K562 (cell line): Measurements from ENCODE around the gene MITF. TPM values are rescaled to one million over a fixed set of nuclear protein-coding genes. Genes with fewer than 3 reads are reported as not detected.

Source experiments
- AFF4 ChIP-seq: sonication (generic); formaldehyde crosslinking; IDR thresholded peaks from 2 replicates; pipeline ENCODE4 v1.8.0; 2023; ENCODE audit warnings: mild to moderate bottlenecking, missing genetic modification reagents
- ASH1L ChIP-seq: fragments of 450-650 bp; IDR thresholded peaks from 2 replicates; pipeline ENCODE4 v1.6.1; 2018; ENCODE audit warnings: borderline replicate concordance, mild to moderate bottlenecking, low read depth; ENCODE audit not compliant: partially characterized antibody
- ATF6 ChIP-seq: sonication (generic); formaldehyde crosslinking; IDR thresholded peaks from 2 replicates; pipeline ENCODE4 v1.4.0; 2020; ENCODE audit warnings: mild to moderate bottlenecking, missing genetic modification reagents
- CHD7 ChIP-seq: fragments of 200-600 bp; sonication (generic); IDR thresholded peaks from one replicate; pipeline ENCODE4 v1.6.1; 2012; ENCODE audit warnings: mild to moderate bottlenecking, low read depth, low read length, inconsistent platforms
- HOMEZ ChIP-seq: fragments of 250-450 bp; sonication (Bioruptor Pico); IDR thresholded peaks from 2 replicates; pipeline ENCODE4 v1.4.0; 2020; ENCODE audit warnings: mild to moderate bottlenecking, moderate library complexity
- POLR2H ChIP-seq: IDR thresholded peaks from 2 replicates; pipeline ENCODE4 v1.6.1; 2016; ENCODE audit warnings: missing genetic modification characterization, low read depth, mild to moderate bottlenecking, control low read depth, missing compliant biosample characterization, moderate library complexity
- polyA plus RNA-seq, 8 experiments: library from polyadenylated mRNA; depleted of rRNA in 4 of 8; stranded (reverse) in 5 of 8; unstranded in 3 of 8; fragments of >200 nt; fragmentation: Nextera tagmentation in 2 of 8; fragmentation: Illumina TruSeq in 1 of 8; extraction: Ambion mirVana in 2 of 8; extraction: Trizol in 1 of 8; gene quantifications; 2 replicates each; pipeline versions ENCODE4 v1.2.1 to v1.2.3, GENCODE V29; 2011 to 2014; ENCODE audit warnings: inconsistent platforms in 1 of 8, missing spikeins in 1 of 8
- total RNA-seq, 7 experiments: library from RNA; depleted of rRNA in 6 of 7; stranded (reverse); fragments of >200 nt in 6 of 7; fragmentation: Illumina TruSeq in 2 of 7; extraction: Trizol in 2 of 7; gene quantifications; 2 replicates each; pipeline versions ENCODE4 v1.2.1 to v1.2.3, GENCODE V29; 2011 to 2021; ENCODE audit warnings: low replicate concordance in 1 of 7

The MITF gene
- total and polyA plus RNA-seq, 9 of the 15 experiments (the other 6 are each of a cell fraction or from before 2014, with no cell fraction given): 5.6 to 14.9 (median 11.1) TPM

GRCh38 chr3:69999140-70000027, 260.1 kb downstream of the MITF start, which contains the start of gene SAMMSON (continued):
- no peak for TF ChIP-seq AFF4 (CRISPR knock-in tag)
- TF ChIP-seq HOMEZ (CRISPR knock-in tag): no peak
- peak; percentile 26 for TF ChIP-seq ASH1L
- no peak for TF ChIP-seq CHD7
- TF ChIP-seq POLR2H (tag): peak; percentile 97
- TF ChIP-seq ATF6 (CRISPR knock-in tag): no peak
